Non-pigmented ciliary epithelial cell (primary cell): Measurements from ENCODE around the gene NPHP1.
A peak's percentile ranks its signal among the peaks of the same experiment; 100 is the strongest.
"Not testable (repeated sequence)": the region's sequence is repeated elsewhere in the genome, so short reads cannot be mapped to it uniquely, and the experiment has no call there.

Experiments
- DNase-seq: peaks from one replicate; pipeline ENCODE4 v3.0.0-alpha.2; 2010; ENCODE audit warnings: low read depth

NPHP1 gene

DNA sequence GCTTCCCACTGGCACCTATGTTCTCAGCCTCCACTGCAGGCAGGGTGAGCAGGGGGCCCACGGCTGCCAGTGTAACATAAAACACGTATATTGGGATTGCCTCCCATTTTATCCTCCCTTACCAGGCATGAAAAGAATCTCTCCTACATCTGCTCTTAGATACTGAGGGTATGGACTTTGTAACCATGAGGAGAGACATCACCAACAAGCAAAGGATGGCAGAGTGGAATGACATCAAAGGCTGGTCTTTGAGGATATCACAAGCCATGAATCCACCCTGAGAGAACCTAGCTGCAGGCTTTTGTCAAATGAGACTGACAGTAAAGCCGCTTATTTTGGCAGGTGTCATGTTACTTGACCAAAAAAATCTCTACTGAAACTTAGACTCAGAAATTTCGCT is 7.4 kb downstream of the NPHP1 start:
- DNase-seq = no peak

GRCh38 chr2:110190169-110190568 is 14.6 kb downstream of the NPHP1 start:
- not testable (repeated sequence) for DNase-seq

GRCh38 chr2:110182449-110182848 is 22.4 kb downstream of the NPHP1 start:
- DNase-seq = no peak

DNA sequence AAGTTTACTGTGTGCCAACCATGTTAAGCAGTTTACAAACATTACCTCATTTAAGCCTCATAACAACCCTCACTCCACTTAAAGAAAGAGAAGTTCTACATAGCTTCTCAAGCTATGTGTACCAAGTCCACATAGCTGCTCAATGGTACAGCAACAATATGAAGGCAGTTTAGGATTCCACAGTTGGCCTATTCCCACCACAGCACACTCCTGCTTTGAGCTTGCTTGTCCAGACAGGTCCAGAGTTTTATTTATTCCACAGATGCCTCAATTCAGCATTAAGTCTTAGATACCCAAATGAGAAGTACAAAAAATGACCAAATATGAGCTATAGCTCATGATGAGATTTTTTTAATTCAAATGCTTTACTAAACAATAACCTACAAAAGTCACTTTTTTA is 24.8 kb downstream of the NPHP1 start:
- no peak for DNase-seq

DNA sequence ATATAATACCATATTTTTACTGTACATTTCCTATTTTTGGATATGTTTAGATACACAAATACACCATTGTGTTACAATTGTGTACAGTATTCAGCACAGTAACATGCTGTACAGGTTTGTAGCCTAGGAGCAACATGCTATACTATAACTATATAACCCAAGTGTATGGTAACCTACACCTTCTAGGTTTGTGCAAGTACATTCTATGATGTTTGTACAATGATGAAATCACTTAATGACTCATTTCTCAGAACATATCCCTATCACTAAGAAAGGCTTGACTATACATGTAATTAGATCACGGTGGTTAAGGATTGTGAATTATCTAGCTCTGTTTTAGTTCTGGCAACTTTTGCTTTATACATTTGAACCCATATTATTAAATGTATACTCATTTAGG is 31.3 kb downstream of the NPHP1 start:
- no peak for DNase-seq

DNA sequence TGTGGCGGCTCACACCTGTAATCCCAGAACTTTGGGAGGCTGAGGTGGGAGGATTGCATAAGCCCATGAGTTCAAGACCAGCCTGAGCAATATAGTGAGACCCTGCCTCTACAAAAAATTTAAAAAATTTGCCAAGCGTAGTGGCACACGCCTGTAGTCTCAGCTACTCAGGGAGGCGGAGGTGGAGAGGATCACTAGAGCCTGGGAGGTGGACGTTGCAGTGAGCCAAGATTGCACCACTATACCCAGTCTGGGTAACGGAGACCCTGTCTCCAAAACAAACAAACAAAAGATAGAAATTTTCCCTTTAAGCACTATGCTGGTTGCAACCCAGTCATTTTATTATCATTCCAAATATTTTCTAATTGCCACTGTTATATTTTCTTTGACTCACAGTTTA is 32.3 kb downstream of the NPHP1 start:
- no peak for DNase-seq

DNA sequence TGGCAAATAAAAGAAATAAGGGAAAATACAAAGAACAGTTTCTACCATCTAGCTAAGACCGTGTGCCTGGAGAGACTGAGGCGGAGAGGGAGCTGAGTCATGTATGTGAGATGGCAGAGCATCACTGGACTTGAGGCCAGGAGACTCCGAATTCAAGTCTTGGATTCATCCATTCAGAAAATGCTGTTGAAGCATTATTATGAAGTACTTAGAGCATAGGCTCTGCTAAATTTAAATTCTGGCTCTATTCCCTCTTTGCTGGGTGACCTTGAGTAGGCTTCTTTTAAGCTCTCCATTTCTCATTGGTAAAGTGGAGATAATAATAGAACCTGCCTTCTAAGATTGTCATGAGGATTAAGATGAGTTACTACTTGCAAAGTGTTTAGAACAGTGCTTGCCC is 34.7 kb downstream of the NPHP1 start:
- DNase-seq = no peak

GRCh38 chr2:110167326-110168000 is 37.4 kb downstream of the NPHP1 start:
- DNase-seq = no peak

DNA sequence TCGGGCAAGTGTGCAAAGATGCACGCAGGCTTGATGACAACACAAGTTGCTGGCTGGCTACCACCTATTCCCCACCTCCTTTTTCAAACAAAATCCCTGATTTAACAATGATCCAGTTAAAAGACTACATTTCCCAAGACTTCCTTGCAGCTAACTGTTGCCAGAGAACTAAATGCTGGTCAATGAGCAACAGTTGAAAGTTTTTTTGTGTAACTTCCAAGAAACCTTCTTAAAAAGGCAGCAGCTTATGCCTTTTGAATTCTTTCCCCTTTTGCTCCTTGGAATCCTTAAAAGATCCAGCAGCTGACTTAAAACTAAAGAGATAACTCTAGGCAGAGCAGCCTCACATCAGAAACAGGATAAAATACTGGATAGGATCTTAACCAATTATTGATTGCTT is 38.5 kb downstream of the NPHP1 start:
- DNase-seq = no peak

DNA sequence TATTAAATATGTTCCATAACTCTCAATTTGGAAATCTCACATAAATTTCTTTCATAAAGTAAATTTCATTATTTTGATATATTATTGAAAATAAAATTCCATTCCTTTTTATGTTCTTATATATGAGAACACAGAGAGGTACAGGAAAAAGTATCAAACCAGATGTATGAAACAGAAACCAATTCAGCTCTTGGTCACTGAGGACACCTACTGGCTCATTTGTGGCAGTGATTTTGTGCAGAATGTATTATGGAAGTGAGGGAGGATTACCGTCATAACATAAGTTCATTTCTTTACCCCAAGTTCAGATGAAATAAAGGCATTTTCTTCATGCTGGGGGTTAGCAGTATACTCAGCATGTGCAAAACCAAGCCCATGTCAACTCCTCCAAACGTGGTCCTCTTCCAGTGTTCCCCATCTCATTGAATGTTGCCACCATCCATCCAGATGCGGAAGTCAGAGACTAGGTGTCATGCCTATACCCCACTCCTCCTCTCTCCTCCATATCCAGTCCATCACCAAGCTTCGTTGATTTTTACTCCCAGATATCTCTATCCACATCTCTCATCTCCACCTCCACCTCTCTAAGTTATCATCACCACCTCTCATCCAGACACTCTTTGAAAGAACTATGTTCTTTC is 47.5 kb downstream of the NPHP1 start:
- DNase-seq = no peak

DNA sequence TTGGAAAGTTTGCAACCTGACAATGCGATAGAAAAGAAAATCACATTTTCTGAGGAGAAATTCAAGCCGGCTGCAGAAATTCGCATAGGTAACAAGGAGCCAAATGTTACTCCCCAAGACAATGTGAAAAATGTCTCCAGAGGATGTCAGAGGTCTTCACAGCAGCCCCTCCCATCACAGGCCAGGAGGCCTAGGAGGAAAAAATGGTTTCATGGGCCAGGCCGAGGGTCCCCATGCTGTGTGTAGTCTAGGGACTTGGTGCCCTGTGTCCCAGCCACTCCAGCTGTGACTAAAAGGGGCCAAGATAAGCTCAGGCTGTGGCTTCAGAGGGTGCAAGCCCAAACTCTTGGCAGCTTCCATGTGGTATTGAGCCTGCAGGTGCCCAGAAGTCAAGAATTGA is 50.0 kb downstream of the NPHP1 start:
- DNase-seq = not testable (repeated sequence)

DNA sequence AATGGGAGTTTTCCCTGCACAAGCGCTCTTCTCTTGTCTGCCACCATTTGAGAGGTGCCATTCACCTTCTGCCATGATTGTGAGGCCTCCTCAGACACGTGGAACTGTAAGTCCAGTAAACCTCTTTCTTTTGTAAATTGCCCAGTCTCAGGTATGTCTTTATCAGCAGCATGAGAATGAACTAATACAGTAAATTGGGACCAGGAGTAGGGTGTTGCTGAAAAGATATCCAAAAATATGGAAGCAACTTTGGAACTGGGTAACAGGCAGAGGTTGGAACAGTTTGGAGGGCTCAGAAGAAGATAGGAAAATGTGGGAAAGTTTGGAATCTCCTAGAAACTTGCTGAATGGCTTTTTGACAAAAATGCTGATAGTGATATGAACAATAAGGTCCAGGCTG is 50.6 kb downstream of the NPHP1 start:
- DNase-seq = not testable (repeated sequence)

GRCh38 chr2:110153416-110153815 is 51.4 kb downstream of the NPHP1 start:
- no peak for DNase-seq

- no peak for DNase-seq
Observed at GRCh38 chr2:110152943-110153342, 51.9 kb downstream of the NPHP1 start.

DNA sequence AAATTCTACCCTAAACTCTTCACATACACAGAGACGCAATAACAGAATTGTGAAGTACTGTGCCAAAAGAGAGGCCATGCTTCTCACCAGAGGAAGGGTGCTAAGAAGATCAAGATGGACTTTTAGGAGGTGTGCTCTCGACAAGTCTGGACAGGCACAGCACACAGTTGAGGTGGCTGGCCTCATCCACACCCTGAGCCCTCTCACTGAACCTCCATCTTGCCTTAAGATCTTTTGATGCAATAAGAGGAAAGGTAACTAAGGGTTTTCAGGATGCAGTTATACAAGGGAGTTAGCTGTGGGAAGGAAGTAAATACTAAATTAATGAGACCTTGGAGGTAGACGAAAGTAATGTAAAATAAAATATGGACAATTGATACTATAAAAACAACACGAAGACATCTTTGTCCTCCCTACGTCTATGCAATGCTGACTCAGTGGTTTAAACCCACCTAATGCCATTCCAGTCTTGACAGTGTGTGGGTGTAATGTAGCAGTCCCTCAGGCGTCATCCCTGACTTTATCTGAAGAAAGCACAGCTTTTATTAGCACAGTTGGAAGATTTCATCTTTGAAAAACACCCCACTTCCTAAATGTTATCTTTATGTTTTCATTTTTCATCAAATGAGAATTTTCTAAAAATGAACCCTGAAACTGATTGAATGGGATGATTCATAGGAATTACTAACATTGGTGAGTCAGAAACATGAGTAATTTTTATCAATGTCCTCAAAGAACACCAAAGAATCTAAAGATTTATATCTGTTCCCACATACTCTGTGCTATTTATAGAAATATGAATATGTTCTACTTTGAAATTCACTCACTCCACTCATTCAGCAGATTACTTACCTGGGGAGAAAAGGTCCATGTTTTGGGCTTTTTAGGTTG is 55.2 kb downstream of the NPHP1 start:
- DNase-seq = peak; percentile 91

DNA sequence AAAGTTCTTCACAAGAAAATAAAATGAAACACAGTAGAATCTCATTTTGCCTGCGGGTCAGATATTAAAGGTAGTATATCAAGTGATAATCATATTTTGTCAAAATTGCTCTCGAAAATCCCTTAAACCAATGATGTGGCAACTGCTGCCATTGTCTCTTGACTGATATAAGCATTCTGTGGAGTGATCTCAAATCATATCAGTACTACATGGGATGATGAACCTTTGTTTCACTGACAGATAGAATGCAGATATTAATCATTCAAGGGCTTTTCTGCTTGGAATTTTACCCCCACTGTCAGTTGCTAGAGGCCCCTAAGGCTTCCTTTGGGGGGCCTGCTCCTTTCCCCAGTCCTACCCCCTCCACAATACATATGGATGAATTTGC is 57.9 kb downstream of the NPHP1 start:
- no peak for DNase-seq

GRCh38 chr2:110146183-110146944 is 58.4 kb downstream of the NPHP1 start:
- no peak for DNase-seq

GRCh38 chr2:110143982-110144381 is 60.8 kb downstream of the NPHP1 start:
- no peak for DNase-seq

- no peak for DNase-seq
Observed at GRCh38 chr2:110140401-110140800, 64.4 kb downstream of the NPHP1 start.

GRCh38 chr2:110134025-110134424 is 70.8 kb downstream of the NPHP1 start:
- DNase-seq = no peak

DNA sequence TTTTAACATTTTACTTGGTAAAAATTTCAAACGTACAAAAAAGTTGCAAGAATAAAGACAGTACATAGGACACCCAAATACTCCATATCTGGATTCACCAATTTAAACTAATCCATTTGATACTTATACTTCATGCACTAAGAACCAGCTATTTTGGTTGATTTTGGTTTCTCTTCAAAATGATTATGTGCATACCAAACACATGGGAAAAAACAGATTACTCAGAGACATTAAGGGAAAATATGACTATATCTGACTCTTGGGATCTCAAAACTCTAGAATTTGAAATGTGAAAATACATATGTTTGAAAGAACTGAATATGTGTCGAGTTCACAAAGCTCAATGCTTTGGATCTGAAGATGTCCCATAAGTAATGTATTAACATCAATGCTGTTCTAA is 73.6 kb downstream of the NPHP1 start:
- DNase-seq = no peak

- no peak for DNase-seq
Observed at GRCh38 chr2:110130757-110131156, 74.1 kb downstream of the NPHP1 start.
